Stimulated activated CD4-positive, alpha-beta T cell treated with anti-CD3 and anti-CD28 coated beads, Interleukin-2, amount 100 ng/mL, for 24 hours (primary cell): ENCODE measurements around the gene HOXB9.

Source experiments
- DNase-seq, 2 donors: peaks; one replicate each; pipeline ENCODE4 v3.0.0-alpha.2; 2020

The HOXB9 gene

DNA sequence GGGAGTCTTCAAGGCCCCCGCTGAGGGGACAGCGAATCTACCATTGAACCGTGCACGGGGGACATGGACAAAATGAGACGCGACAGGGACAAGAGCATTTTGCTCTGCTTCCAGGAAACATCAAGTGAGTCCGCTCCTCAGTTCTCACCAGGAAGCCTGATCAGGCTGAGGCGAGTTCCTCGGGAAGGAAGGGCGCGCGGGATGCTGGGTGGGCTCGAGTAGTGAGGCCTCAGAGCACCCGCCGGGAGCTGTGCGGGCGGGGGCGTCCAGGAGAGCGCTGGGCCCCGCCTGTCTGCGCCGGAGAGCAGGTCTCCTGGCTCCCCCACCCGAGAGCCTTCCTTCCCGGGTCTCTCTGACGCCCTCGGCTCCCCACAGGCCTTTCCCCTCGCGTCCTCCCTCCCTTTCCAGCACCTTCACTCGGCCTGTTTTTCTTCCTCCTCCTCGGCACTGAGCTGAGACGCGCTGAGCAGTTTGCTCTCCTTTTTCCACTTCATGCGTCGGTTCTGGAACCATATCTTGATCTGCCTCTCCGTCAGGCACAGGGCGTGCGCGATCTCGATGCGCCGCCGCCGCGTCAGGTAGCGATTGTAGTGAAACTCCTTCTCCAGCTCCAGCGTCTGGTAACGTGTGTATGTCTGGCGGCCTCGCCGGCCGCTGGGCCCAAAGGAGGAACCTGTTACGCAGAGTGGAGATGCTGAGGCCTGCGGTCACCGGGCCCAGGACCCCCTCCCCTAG, 30.0 kb downstream of the HOXB9 start:
- peak in 1 of 2 donors; percentile 61 for DNase-seq

GRCh38 chr17:48595278-48595999, 30.7 kb downstream of the HOXB9 start:
- no peak for DNase-seq

DNA sequence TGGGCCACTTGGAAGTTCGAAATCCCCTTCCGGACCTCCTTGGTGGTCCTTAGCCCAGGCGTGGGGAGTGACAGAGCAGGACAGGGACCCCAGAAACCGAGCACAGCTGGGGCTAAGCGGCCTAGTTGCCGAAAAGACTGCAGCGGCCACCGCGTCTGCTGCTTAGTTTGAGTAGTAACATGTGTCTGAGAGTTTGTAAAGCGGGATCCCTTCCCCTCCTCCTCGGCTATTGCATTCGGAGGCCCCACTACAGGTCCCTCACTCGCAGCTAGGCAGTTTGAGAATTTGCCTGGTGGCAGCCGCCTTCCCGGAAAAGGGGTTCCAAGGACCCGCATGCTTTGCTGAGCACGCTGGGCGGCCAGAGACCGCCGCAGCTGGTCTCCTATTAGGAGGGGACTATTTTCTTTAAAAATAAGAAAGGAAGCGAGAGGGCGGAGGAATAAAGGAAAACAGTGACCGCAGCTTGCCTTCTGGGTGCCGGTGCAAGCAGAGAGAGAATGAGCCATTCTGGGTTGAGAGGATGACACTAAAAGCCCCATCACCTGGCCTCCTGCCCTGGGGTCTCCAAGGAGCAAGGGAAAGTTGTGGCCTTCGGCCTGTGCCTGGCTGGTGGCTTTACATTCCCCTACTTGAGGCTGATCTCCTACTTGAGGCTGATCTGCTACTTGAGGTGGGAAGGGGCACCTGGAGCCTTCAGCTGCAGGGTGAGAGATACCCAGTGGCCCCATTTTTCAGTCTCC, 31.4 kb downstream of the HOXB9 start:
- DNase-seq = no peak

DNA sequence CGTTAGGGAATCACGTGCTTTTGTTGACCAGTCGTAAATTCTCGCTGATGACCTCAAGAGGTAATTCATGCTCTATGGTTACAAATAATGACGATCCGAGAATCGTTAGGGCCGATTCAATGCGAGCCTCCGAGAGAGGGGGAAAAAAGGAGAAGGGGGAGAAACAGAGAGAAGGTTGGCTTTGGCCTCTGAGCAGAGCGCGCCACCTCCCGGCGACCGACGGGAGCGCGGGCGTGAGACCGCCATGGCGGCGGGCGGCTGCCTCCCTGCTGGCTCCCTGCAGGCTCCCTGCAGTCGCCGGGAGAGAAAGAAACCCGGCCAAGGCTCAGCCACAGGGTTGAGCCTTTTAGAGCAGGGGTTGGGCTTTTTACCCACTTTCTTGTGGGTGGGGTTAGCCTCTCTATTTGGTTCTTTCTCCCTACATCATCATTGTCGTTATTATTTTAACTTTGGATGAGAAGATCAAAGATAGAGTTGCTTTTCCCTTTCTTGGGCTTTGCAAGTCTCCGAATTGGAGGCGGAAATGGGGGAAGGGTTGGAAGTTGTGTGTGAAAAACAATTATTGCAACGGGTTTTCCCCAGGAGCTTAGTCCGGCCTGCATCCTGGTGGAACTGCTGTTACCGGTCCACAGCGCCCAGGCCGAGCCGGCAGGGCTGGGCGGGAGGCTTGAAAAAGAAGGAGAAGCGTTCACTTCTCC, 32.2 kb downstream of the HOXB9 start:
- peak; percentile 87 to 90 for DNase-seq

- peak in 1 of 2 donors; percentile 45 for DNase-seq
Measured at GRCh38 chr17:48593126-48593829, 32.9 kb downstream of the HOXB9 start, which contains the start of gene HOXB5. HOXB5 (minus strand) TSS chr17:48593779; CDS start chr17:48593682, 97 bp downstream.

GRCh38 chr17:48592577-48592976, 33.6 kb downstream of the HOXB9 start:
- peak in 1 of 2 donors; percentile 43 for DNase-seq

- no peak for DNase-seq
Measured at GRCh38 chr17:48592057-48592514, 34.1 kb downstream of the HOXB9 start.

GRCh38 chr17:48591255-48592056, 34.7 kb downstream of the HOXB9 start:
- no peak for DNase-seq

- no peak for DNase-seq
Measured at GRCh38 chr17:48590607-48591161, 35.5 kb downstream of the HOXB9 start.

- DNase-seq = no peak
Measured at GRCh38 chr17:48589831-48590606, 36.1 kb downstream of the HOXB9 start, which contains the start of gene HOXB3. HOXB3 (minus strand) TSS chr17:48590241; CDS start chr17:48552474, 37,767 bp downstream.

DNA sequence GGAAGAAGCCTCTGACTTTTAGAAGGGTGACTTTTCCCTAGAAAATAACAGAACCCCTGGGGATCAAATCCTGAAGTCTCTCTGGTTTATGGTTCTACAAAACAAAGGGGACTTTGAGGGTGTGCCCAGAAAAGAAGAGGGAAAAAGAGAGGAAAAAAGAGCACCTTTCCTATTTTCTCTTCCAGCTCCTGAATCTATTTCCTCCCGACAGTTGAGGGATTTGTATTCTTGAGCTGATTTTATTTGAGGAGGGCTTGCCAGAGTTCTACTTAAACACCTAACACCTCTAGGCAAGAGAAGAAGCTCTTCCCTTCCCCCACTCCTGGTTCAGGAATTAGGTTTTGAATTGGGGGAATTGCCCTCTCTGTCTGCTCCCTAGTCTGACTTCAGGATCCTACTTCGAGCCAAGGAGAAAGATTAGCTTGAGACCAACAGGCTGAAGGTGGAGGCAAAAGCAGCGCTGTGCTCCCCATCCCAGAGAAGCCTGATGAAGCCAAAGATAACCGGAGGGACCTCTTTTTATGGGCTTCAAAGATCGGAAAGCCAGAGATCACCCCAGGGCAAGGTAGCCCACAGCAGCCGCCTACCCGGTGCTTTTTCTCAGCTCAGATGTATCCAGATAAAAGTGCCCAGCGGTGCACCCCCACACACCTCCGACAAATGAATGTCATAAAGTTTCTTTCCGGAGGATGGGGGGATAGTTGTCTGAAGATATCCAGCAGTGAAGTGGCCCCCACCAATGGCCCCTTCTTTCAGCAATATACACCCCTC, 36.9 kb downstream of the HOXB9 start:
- no peak for DNase-seq

GRCh38 chr17:48588528-48588927, 37.6 kb downstream of the HOXB9 start:
- DNase-seq = no peak

- no peak for DNase-seq
Measured at GRCh38 chr17:48588074-48588415, 38.1 kb downstream of the HOXB9 start.

- no peak for DNase-seq
Measured at GRCh38 chr17:48587276-48588073, 38.7 kb downstream of the HOXB9 start.

DNA sequence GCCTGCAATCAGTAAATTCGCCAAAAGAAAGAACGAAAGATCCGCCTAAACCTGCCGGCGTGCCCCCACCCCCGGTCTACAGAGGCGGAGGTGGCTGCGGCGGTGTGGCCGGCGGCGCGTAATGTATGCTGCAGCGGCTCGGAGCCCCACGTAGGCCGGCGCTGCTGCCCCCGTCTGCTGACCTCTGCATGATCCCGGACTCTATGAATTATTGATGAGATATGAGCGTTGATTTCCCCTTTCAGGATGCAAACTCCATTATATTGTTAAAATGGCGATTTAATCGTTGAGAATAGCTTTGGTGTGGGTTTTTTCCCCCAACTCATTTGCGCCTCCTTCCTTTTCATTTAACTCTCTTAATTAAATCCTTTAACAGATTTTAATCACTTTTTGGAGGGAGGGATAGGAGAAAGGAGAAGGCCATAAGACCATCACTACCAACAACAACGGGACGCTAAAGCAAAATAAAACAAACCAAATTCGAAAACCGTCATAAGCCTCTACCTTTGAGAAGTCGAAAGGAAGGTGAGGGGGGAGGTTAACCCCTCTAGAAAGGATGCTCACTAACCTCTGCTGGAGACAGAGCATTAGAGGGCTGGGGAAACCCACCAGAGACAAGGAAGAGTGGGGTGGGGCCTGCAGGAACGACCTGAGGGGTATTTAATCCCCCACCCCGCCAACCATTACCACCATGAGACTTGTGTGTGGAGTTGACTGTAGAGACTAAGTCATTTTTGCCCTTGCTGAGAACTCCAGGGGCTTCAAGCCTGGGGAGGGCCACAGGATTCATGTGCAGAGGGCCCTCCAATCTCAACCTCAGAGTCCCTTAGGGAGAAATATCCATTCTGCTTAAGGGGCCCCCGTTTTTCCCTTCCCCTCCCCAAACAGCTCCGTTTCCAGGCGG, 39.6 kb downstream of the HOXB9 start:
- DNase-seq = peak in 1 of 2 donors; percentile 49

- no peak for DNase-seq
Measured at GRCh38 chr17:48584223-48584741, 41.9 kb downstream of the HOXB9 start.

DNA sequence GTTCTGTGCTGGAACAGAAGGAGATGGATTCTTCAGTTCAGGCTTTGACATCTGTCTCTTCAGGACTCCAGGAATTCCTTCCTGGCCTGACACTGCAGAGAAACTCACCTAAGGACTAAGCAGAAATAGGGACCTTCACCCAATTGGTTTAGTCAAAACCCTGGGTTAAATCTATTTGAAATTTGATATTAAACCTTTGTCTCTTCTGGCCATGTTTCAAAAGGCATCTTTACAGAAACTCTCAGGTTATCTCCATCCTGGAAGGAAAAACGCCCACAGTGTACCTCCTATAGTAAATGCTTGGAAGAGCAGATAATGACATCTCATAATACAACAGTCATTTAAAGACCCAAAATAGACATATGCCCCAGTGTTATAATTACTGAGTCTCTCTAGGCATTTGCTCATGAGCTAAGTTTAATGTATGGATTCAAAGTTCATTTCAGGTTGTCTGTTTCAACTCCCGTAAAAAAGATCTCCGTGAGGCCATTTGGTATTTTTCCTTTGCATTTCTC, 42.4 kb downstream of the HOXB9 start:
- no peak for DNase-seq
